Loucy (cell line): ENCODE results near the gene COLQ.

Source experiments
- CTCF ChIP-seq: fragments of 200-600 bp; sonication (generic); conservative IDR thresholded peaks from 2 replicates; pipeline ENCODE4 v1.5.1; 2014; ENCODE audit warnings: mild to moderate bottlenecking, antibody characterized with exemption, low read length
- EZH2phosphoT487 ChIP-seq: fragments of 200-600 bp; IDR thresholded peaks from 2 replicates; pipeline ENCODE4 v1.6.1; 2018; ENCODE audit warnings: antibody characterized with exemption, mild to moderate bottlenecking, moderate library complexity, borderline replicate concordance

GRCh38 chr3:15541371-15541770 is 19.9 kb upstream of the COLQ start:
- TF ChIP-seq CTCF (no peak), EZH2phosphoT487 (no peak)
